ENCODE data around the gene NMD3.

NMD3 gene

DNA sequence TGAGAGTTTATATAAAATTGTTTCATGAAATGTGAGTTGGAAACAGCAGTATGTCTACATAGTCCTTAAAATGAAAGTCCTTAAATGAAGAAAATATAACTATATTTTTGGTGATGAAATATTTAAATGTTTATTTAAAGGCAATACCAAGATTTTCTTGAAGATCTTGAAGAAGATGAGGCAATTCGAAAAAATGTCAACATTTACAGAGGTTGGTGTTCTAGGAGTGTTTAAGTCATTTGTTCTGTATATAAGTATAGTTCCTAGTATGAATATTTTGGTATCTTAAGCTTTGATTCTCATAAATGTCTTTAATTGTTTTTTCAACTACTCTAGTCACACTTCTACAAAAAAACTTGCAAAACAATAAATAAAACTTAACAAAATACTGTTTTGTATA, 29.0 kb downstream of the NMD3 start:
- Histone ChIP-seq H3K27ac (ENCODE audit: low read length) (no peak overlapping the region), H3K36me3 (replicated peaks; ENCODE audit: low read depth, low read length) (peaks cover 56% of the 10 kb centered on the region), H3K9me3 (ENCODE audit: insufficient read depth, low read length) (no peaks in the 10 kb centered on the region), H4K20me1 (ENCODE audit: insufficient read depth, low read length) (no peaks in the 10 kb centered on the region), H3K79me2 (ENCODE audit: low read length) (no peaks in the 10 kb centered on the region), H3K4me1 (ENCODE audit: low read length) (no peaks in the 10 kb centered on the region), H3K9ac (ENCODE audit: low read length) (no peak overlapping the region), H3K4me2 (ENCODE audit: low read length) (no peak overlapping the region), H2AFZ (ENCODE audit: low read depth, low read length) (no peak overlapping the region), H3K4me3 (ENCODE audit: low read length) (no peak overlapping the region), H3K27me3 (ENCODE audit: low read depth, low read length) (no peaks in the 10 kb centered on the region)
- TF ChIP-seq EZH2phosphoT487 (IDR thresholded peaks at IDR 0.05; ENCODE audit: low read depth): no peak
- TF ChIP-seq CTCF (IDR thresholded peaks at IDR 0.05; ENCODE audit: low read depth, low read length): no peak

DNA sequence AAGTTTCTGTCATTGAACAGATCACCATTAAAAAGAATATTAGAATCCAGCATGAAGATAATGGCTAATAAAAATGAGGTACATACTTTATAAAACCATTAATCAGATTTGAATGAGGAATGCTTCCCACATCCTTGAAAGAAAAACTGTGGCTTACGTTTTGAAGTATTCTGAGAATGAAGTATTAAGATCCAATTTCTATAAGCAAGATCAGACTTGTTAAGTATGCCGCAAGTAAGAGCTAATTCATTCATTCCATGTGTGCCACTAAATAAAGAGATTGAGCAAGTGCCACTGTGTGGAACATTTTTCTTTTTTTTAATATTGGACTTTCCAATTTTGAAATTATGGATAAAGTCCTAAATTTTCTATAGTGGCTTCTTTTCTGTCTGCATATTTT, 30.6 kb downstream of the NMD3 start:
- Histone ChIP-seq H3K79me2 (ENCODE audit: low read length) (no peaks in the 10 kb centered on the region), H3K27ac (ENCODE audit: low read length) (no peak overlapping the region), H3K36me3 (replicated peaks; ENCODE audit: low read depth, low read length) (peaks cover 57% of the 10 kb centered on the region), H4K20me1 (ENCODE audit: insufficient read depth, low read length) (no peaks in the 10 kb centered on the region), H3K4me2 (ENCODE audit: low read length) (no peak overlapping the region), H3K4me3 (ENCODE audit: low read length) (no peak overlapping the region), H3K27me3 (ENCODE audit: low read depth, low read length) (no peaks in the 10 kb centered on the region), H2AFZ (ENCODE audit: low read depth, low read length) (no peak overlapping the region), H3K4me1 (ENCODE audit: low read length) (no peaks in the 10 kb centered on the region), H3K9ac (ENCODE audit: low read length) (no peak overlapping the region), H3K9me3 (ENCODE audit: insufficient read depth, low read length) (no peaks in the 10 kb centered on the region)
- no peak for TF ChIP-seq EZH2phosphoT487 (IDR thresholded peaks at IDR 0.05; ENCODE audit: low read depth)
- TF ChIP-seq CTCF (IDR thresholded peaks at IDR 0.05; ENCODE audit: low read depth, low read length): no peak

GRCh38 chr3:161252143-161252542, 31.0 kb downstream of the NMD3 start:
- H3K9ac ChIP-seq (ENCODE audit: low read length): no peak overlapping the region
- no peak overlapping the region for H3K4me3 ChIP-seq (ENCODE audit: low read length)
- no peak overlapping the region for H3K4me2 ChIP-seq (ENCODE audit: low read length)
- H3K27me3 ChIP-seq (ENCODE audit: low read depth, low read length): no peaks in the 10 kb centered on the region
- H4K20me1 ChIP-seq (ENCODE audit: insufficient read depth, low read length): no peaks in the 10 kb centered on the region
- no peak overlapping the region for H3K27ac ChIP-seq (ENCODE audit: low read length)
- peaks cover 57% of the 10 kb centered on the region for H3K36me3 ChIP-seq (replicated peaks; ENCODE audit: low read depth, low read length)
- H3K9me3 ChIP-seq (ENCODE audit: insufficient read depth, low read length): no peaks in the 10 kb centered on the region
- H2AFZ ChIP-seq (ENCODE audit: low read depth, low read length): no peak overlapping the region
- H3K79me2 ChIP-seq (ENCODE audit: low read length): no peaks in the 10 kb centered on the region
- TF ChIP-seq EZH2phosphoT487 (IDR thresholded peaks at IDR 0.05; ENCODE audit: low read depth): no peak
- no peak for TF ChIP-seq CTCF (IDR thresholded peaks at IDR 0.05; ENCODE audit: low read depth, low read length)
- no peaks in the 10 kb centered on the region for H3K4me1 ChIP-seq (ENCODE audit: low read length)

- peaks cover 55% of the 10 kb centered on the region for H3K36me3 ChIP-seq (replicated peaks; ENCODE audit: low read depth, low read length)
Measured at GRCh38 chr3:161253711-161254110, 32.6 kb downstream of the NMD3 start.

More at GRCh38 chr3:161253711-161254110, 32.6 kb downstream of the NMD3 start:
- H3K4me1 ChIP-seq (ENCODE audit: low read length): no peaks in the 10 kb centered on the region
- H3K9me3 ChIP-seq (ENCODE audit: insufficient read depth, low read length): no peaks in the 10 kb centered on the region
- no peak overlapping the region for H3K27ac ChIP-seq (ENCODE audit: low read length)
- H4K20me1 ChIP-seq (ENCODE audit: insufficient read depth, low read length): no peaks in the 10 kb centered on the region
- no peaks in the 10 kb centered on the region for H3K27me3 ChIP-seq (ENCODE audit: low read depth, low read length)
- no peak overlapping the region for H3K9ac ChIP-seq (ENCODE audit: low read length)
- no peak overlapping the region for H2AFZ ChIP-seq (ENCODE audit: low read depth, low read length)
- no peak overlapping the region for H3K4me2 ChIP-seq (ENCODE audit: low read length)
- no peaks in the 10 kb centered on the region for H3K79me2 ChIP-seq (ENCODE audit: low read length)
- H3K4me3 ChIP-seq (ENCODE audit: low read length): no peak overlapping the region
- TF ChIP-seq CTCF (IDR thresholded peaks at IDR 0.05; ENCODE audit: low read depth, low read length) (no peak), EZH2phosphoT487 (IDR thresholded peaks at IDR 0.05; ENCODE audit: low read depth) (no peak)

Measured in OCI-LY3 (cell line).